ENCODE results near the gene MICAL3.
"Not testable (repeated sequence)": the region's sequence is repeated elsewhere in the genome, so short reads cannot be mapped to it uniquely, and the experiment has no call there.

The MICAL3 gene

DNA sequence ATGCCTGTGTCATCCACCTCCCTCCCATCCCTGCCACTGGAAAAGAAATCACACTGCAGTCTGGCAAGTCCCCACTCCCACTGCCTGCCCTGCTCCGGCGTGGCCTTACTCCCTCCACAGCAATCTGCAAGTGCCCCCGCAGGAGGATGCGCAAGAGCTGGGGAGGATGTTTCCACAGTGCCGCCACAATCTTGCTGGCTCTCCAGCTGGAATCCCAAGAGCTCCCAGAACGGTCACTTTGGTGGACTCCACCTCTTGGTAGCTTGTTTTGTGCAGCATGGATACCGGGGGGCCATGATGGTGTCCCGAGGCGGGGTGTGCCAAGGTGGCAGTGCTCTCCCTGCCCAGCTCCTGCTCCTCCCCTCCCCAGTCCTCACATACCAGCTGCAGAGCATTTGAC lies 76.3 kb downstream of the MICAL3 start:
- no peak for DNase-seq

GRCh38 chr22:17946662-17947367 lies 77.5 kb downstream of the MICAL3 start:
- no peak for DNase-seq

DNA sequence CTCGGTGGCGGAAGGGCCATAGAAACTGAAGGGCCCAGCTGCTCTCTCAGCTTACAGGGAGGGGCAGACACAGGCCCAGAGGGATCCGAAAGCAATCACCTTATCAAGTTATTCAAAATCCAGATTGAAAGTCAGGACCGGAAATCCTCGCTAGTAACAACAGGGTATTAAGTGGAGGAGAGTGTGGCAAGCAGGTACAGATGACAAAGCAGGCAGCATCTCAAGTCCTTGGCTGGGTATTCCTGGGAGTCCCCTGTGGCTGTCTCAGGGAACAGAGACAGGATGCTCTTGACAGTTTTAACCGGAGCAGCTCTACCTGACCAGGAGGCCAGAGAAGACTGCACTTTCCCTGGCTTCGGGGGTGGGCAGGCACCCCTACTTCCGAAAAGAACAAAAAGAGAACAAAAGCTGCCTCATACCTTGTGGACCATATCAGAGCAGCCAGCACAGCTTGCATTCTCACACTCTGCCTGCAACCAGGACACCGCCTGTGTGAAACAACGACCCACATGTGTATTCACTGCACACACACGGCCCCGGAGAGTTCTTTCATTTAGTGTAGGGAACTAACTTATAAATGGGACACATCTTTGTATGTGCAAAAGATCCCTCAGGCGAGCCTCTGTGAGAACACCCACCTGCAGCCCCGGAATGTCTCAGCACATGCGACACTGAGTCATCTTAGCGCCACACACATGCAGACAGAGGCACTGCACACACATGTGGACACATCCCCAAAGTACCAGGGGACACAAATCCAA lies 78.3 kb downstream of the MICAL3 start:
- DNase-seq: peak; percentile 44

DNA sequence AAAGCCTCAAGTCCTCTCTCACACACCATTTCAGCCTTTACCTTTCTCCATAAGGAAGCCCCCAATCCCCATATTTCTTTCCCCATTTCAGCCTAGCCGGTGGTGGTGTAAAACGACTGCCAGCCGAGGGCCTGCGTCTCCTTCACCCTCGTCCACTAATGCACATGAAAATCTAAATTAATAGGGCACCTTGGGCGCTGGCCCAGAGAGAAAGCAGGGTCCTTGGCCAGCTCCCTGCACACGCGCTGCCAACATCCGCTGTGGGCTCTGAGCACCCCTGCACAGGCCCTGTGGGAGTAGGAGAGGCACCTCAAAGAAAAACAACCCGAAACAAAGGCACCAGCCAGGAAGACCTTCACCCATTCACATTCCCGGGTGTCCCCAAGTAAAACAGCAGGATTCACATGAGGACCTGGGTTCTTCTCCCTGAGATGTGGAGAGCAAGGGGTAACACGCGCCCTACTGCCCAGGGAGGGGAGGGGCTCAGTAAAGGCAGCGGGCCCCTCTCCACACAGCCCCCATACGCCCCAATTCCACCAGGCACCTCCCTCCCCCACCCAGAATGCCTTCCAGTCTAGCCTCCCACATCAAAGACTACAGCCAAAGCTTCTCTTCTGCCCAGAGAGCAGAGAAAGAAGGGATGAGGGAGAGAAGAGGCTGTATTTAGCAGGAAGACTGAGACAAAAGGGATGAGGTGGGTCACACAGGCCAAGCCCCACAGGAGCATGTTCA lies 79.0 kb downstream of the MICAL3 start:
- peak; percentile 47 for DNase-seq

GRCh38 chr22:17944256-17944655 lies 80.1 kb downstream of the MICAL3 start:
- peak; percentile 75 for DNase-seq

GRCh38 chr22:17943533-17944249 lies 80.7 kb downstream of the MICAL3 start:
- peak; percentile 44 for DNase-seq

DNA sequence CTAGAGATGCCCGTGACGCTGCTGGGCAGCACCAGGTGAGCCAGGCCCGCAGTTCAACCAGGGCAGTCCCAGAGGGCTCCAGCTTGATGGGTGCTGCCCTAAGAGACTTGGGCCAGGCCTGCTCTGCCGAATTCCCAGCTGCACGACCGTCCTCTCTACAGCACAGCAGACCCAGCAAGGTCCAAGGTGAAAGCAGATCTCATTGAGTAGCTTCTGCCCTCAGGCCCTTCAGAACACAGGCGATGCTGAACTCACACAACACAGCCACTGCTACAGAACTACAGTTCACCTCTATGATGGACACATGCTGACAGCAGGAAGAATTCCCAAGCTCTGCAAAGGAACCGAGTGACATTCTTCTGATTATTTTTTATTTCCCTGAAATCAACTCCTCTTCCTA lies 81.6 kb downstream of the MICAL3 start:
- DNase-seq: peak; percentile 33

GRCh38 chr22:17941471-17942406 lies 82.6 kb downstream of the MICAL3 start:
- no peak for DNase-seq

DNA sequence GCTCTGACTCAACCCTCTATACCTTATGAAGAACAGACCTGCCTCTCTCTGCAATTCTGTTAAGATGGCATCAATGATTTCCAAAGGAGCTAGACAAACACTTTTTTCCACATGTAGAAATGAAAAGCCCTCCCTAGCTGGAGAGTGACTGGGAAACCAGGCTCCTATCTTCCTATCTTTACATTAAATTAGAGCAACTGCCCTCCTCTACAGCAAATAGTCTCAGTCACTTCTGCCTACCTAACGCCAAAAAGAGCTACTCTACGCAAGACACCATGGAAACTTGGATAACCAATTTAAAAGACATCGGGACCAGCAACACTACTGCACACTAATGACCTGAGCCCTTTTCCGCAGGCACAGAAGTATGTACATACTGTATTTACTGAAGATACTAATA lies 84.8 kb downstream of the MICAL3 start:
- no peak for DNase-seq

- DNase-seq: no peak
Observed at GRCh38 chr22:17939011-17939410, 85.3 kb downstream of the MICAL3 start.

- no peak for DNase-seq
Observed at GRCh38 chr22:17938484-17938924, 85.9 kb downstream of the MICAL3 start.

GRCh38 chr22:17932457-17932856 lies 91.9 kb downstream of the MICAL3 start:
- not testable (repeated sequence) for DNase-seq

DNA sequence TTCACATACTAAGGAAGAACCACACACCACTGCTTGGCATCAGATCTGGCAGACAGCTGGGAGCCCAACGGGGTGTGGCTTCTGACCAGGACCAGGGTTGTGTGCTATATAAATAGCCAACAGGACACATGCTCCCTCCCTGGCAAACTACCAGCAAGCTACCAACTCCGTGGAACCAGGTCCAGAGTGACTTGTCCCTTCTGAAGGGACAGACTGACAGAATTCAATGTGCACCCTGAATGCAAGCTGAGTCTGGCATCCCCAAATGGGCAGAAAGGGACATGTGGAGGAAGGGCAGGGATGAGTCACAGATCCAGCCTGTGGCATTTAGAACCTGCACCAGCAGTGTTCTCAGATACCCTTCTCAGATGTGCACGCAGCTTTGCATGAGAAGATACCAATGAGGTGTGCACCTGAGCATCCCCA lies 92.9 kb downstream of the MICAL3 start:
- no peak for DNase-seq

DNA sequence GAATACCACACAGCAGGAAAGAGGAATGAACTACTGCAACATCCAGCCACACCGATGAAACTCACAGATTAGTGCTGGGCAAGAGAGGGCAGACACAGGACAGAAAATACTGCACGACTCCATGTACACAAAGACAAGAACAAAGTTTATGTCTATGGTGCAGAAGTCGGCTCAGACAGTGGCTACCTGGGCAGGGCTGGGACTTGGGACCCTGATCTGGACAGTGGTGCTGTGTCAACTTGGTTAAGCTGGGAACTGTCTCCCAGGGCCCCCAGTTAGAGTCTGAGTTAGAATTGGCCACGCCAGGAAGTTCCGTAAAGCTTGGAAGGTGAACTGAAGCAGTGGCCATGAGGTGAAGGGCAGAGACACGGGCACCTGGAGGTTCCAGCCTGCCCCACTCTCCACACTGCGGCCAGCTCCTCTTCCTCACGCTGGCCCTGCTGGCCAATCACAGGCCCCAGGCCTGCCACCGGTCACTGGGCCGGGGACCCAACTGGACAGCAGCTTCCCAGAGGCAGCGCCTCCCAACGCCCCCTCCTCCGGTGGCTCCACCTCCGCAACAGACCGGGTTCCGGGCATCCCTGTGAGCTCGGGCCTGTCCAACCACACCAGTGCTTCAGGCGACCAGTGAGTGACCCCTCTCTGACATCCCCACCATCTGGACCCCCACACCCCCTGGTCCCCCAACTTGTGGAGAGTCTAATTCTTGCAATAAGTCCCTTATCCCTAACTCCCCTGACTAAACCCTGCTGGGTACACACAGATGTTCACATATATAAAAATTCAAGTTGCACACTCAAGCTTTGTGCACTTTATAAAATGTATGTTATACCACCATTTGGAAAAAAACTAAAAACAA lies 93.7 kb downstream of the MICAL3 start:
- no peak for DNase-seq

DNA sequence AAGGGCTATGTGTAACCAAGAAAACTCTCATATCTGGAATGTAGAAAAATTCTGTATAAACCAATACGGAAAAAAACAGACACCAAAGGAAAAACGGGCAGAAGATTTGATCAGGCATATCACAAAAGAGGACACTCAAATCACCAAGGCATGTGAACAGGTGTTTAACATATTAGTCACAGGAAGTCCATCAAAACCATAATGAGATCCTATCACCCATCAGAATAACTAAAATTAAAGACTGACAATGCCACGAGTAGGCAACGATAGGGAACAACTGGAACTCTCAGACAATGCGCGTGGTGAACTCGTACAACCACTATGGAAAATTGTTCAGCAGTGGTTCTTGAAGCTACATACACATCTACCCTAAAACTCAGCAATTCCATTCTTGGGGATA lies 94.5 kb downstream of the MICAL3 start:
- no peak for DNase-seq

- no peak for DNase-seq
Observed at GRCh38 chr22:17928391-17928790, 96.0 kb downstream of the MICAL3 start.

GRCh38 chr22:17927062-17927461 lies 97.3 kb downstream of the MICAL3 start:
- no peak for DNase-seq

- DNase-seq: no peak
Observed at GRCh38 chr22:17926516-17926915, 97.8 kb downstream of the MICAL3 start.

GRCh38 chr22:17925431-17925841 lies 98.9 kb downstream of the MICAL3 start:
- DNase-seq: no peak

- DNase-seq: no peak
Observed at GRCh38 chr22:17924735-17925364, 99.5 kb downstream of the MICAL3 start.
